SK-N-SH treated with all-trans-retinoic acid at 6 μM for 48 hours (cell line): ENCODE results near the gene ADPRHL1.
"Not testable (repeated sequence)": the region's sequence is repeated elsewhere in the genome, so short reads cannot be mapped to it uniquely, and the experiment has no call there.

Experiments
- ATAC-seq: fragments of 200-7000 bp; cut with Tn5 transposase; 3 replicates; pipeline ENCODE4 v1.9.1; 2020; ENCODE audit warnings: mild to moderate bottlenecking, moderate library complexity
- ARNTL ChIP-seq: fragments of 450-650 bp; formaldehyde crosslinking; IDR thresholded peaks from 2 replicates; pipeline ENCODE4 v1.5.0; 2020; ENCODE audit warnings: low read depth, mild to moderate bottlenecking, moderate library complexity, borderline replicate concordance
- BACH2 ChIP-seq: fragments of 250-450 bp; sonication (Bioruptor Pico); IDR thresholded peaks from 2 replicates; pipeline ENCODE4 v1.9.0; 2021; ENCODE audit warnings: mild to moderate bottlenecking, borderline replicate concordance
- CSDC2 ChIP-seq: fragments of 250-450 bp; sonication (Bioruptor Pico); IDR thresholded peaks from 2 replicates; pipeline ENCODE4 v1.5.0; 2020; ENCODE audit warnings: mild to moderate bottlenecking, moderate library complexity
- ESRRG ChIP-seq: fragments of 250-450 bp; sonication (Bioruptor Pico); IDR thresholded peaks from 2 replicates; pipeline ENCODE4 v1.6.1; 2021; ENCODE audit warnings: mild to moderate bottlenecking
- GLIS3 ChIP-seq: fragments of 250-450 bp; sonication (Bioruptor Pico); IDR thresholded peaks from 2 replicates; pipeline ENCODE4 v1.5.0; 2020; ENCODE audit warnings: mild to moderate bottlenecking, moderate library complexity
- ISL1 ChIP-seq: fragments of 250-450 bp; sonication (Bioruptor Pico); IDR thresholded peaks from 2 replicates; pipeline ENCODE4 v2.1.2; 2022; ENCODE audit warnings: mild to moderate bottlenecking, moderate library complexity
- RARB ChIP-seq: fragments of 250-450 bp; sonication (Bioruptor Pico); IDR thresholded peaks from 2 replicates; pipeline ENCODE4 v1.8.0; 2021; ENCODE audit warnings: mild to moderate bottlenecking, moderate library complexity
- SNAI2 ChIP-seq: fragments of 250-450 bp; sonication (Bioruptor Pico); IDR thresholded peaks from 2 replicates; pipeline ENCODE4 v1.5.0; 2020; ENCODE audit warnings: mild to moderate bottlenecking, moderate library complexity
- TCF4 ChIP-seq: fragments of 250-450 bp; sonication (Bioruptor Pico); IDR thresholded peaks from 2 replicates; pipeline ENCODE4 v1.8.0; 2021; ENCODE audit warnings: mild to moderate bottlenecking, moderate library complexity, borderline replicate concordance
- TOX ChIP-seq: fragments of 250-450 bp; sonication (Bioruptor Pico); IDR thresholded peaks from 2 replicates; pipeline ENCODE4 v1.8.0; 2021; ENCODE audit warnings: mild to moderate bottlenecking, moderate library complexity, borderline replicate concordance
- ZFP3 ChIP-seq: fragments of 250-450 bp; sonication (Bioruptor Pico); IDR thresholded peaks from 2 replicates; pipeline ENCODE4 v1.5.0; 2020; ENCODE audit warnings: mild to moderate bottlenecking, moderate library complexity
- ZNF565 ChIP-seq: fragments of 450-650 bp; formaldehyde crosslinking; conservative IDR thresholded peaks from 2 replicates; pipeline ENCODE4 v1.5.0; 2020; ENCODE audit warnings: low read depth, mild to moderate bottlenecking, moderate library complexity
- ZNF70 ChIP-seq: fragments of 450-650 bp; formaldehyde crosslinking; IDR thresholded peaks from 2 replicates; pipeline ENCODE4 v1.5.0; 2020; ENCODE audit warnings: mild to moderate bottlenecking, moderate library complexity
- ZNF8 ChIP-seq: fragments of 450-650 bp; formaldehyde crosslinking; IDR thresholded peaks from 2 replicates; pipeline ENCODE4 v1.5.0; 2020; ENCODE audit warnings: mild to moderate bottlenecking, moderate library complexity
- TF ChIP-seq, protein P1 (sequence below): fragments of 250-450 bp; sonication (Bioruptor Pico); IDR thresholded peaks from 2 replicates; pipeline ENCODE4 v1.8.0; 2020; ENCODE audit warnings: mild to moderate bottlenecking, moderate library complexity, borderline replicate concordance
- TF ChIP-seq, protein P2 (sequence below): fragments of 250-450 bp; sonication (Bioruptor Pico); IDR thresholded peaks from 2 replicates; pipeline ENCODE4 v1.5.1; 2021; ENCODE audit warnings: mild to moderate bottlenecking, moderate library complexity
- TF ChIP-seq, protein P3 (sequence below): fragments of 250-450 bp; sonication (Bioruptor Pico); IDR thresholded peaks from 2 replicates; pipeline ENCODE4 v1.5.0; 2020; ENCODE audit warnings: mild to moderate bottlenecking, moderate library complexity
- TF ChIP-seq, protein P4 (sequence below): fragments of 250-450 bp; sonication (Bioruptor Pico); IDR thresholded peaks from 2 replicates; pipeline ENCODE4 v1.8.0; 2021; ENCODE audit warnings: low read depth, mild to moderate bottlenecking, moderate library complexity, borderline replicate concordance

Gene ADPRHL1

DNA sequence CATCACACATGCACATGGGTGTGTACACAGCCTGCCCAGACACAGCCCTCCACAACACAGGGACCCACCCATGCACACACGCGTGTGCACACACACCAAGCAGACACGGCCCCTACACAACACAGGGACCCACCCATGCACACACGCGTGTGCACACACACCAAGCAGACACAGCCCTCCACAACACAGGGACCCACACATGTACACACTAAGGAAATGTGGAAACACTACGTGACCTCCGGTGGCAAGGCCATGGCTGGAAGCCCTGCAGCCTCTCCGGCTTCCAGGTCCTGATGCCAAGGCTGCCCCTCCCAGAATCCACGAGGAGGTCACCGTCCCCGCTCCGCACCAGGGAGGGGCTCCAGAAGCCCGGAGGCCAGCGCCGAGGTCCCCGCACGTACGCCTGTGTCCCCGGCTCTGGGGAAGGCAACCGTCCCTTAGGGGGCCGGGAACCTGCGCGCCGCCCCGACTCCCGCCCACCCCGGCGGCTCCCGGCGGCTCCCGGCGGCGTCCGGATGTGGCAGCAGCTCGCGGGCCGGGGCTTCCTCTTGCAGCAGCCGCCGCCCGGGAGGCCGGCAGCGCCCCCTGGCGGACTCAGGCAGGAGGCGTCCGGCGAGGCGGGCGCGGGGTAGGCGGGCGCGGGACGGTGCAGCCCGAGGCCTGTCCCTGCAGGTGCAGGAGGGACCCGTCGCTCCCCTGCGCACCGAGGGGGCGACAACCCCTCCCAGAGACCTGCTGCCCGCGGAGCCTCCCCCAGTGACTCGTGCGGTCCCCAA is 59.5 kb downstream of the ADPRHL1 start (continued):
- TF ChIP-seq, protein P1, sequence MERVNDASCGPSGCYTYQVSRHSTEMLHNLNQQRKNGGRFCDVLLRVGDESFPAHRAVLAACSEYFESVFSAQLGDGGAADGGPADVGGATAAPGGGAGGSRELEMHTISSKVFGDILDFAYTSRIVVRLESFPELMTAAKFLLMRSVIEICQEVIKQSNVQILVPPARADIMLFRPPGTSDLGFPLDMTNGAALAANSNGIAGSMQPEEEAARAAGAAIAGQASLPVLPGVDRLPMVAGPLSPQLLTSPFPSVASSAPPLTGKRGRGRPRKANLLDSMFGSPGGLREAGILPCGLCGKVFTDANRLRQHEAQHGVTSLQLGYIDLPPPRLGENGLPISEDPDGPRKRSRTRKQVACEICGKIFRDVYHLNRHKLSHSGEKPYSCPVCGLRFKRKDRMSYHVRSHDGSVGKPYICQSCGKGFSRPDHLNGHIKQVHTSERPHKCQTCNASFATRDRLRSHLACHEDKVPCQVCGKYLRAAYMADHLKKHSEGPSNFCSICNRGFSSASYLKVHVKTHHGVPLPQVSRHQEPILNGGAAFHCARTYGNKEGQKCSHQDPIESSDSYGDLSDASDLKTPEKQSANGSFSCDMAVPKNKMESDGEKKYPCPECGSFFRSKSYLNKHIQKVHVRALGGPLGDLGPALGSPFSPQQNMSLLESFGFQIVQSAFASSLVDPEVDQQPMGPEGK (CRISPR knock-in tag): no peak
- TF ChIP-seq ESRRG (CRISPR knock-in tag) (no peak), ZNF565 (CRISPR knock-in tag) (no peak), CSDC2 (CRISPR knock-in tag) (no peak), SNAI2 (CRISPR knock-in tag) (no peak)
- TF ChIP-seq, protein P2, sequence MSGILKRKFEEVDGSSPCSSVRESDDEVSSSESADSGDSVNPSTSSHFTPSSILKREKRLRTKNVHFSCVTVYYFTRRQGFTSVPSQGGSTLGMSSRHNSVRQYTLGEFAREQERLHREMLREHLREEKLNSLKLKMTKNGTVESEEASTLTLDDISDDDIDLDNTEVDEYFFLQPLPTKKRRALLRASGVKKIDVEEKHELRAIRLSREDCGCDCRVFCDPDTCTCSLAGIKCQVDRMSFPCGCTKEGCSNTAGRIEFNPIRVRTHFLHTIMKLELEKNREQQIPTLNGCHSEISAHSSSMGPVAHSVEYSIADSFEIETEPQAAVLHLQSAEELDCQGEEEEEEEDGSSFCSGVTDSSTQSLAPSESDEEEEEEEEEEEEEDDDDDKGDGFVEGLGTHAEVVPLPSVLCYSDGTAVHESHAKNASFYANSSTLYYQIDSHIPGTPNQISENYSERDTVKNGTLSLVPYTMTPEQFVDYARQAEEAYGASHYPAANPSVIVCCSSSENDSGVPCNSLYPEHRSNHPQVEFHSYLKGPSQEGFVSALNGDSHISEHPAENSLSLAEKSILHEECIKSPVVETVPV: no peak

DNA sequence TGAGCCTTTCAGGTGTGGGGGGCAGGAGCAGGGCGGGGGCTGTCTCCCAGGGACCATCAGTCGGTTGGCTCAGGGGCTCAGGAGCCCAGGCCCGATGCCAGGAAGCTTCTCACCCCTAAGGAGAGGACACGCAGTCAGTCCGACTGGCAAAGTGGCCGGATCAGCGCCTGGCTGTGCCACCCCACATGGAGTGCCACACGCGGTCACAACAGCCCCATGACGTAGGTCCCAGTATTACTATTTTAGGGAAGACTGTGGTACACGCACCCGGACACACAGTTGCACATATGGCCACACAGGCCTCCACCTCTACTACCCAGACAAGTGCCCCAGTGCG is 60.1 kb downstream of the ADPRHL1 start:
- no peak; the same call in 2 of the 3 replicates for ATAC-seq
- TF ChIP-seq ZFP3 (CRISPR knock-in tag): no peak
- no peak for TF ChIP-seq ZNF70 (CRISPR knock-in tag)
- no peak for TF ChIP-seq SNAI2 (CRISPR knock-in tag)
- TF ChIP-seq, all 23 proteins: peak for 0

DNA sequence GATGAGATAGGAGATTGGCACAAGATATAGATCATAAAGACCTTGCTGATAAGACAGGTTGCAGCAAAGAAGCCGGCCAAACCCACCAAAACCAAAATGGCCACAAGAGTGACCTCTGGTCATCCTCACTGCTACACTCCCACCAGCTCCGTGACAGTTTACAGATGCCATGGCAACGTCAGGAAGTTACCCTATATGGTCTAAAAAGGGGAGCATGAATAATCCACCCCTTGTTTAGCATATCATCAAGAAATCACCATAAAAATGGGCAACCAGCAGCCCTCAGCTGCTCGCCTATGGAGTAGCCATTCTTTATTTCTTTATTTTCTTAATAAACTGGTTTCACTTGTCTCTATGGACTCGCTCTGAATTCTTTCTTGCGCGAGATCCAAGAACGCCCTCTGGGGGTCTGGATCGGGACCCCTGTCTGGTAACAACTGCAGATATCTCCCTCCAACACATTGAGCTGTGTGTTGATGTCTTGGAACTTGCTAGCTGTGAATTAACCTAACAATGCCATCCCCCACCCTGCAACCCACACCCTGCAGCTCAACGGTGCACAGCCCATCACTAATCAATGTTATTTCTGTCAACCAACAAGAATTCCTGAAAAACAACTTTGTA is 62.3 kb downstream of the ADPRHL1 start:
- no peak for ATAC-seq
- TF ChIP-seq ZNF70 (CRISPR knock-in tag) (no peak), BACH2 (no peak), TOX (CRISPR knock-in tag) (no peak), ZNF8 (CRISPR knock-in tag) (no peak), CSDC2 (CRISPR knock-in tag) (no peak), RARB (CRISPR knock-in tag) (no peak), ARNTL (CRISPR knock-in tag) (no peak)
- TF ChIP-seq, protein P2: no peak
- TF ChIP-seq, protein P3, sequence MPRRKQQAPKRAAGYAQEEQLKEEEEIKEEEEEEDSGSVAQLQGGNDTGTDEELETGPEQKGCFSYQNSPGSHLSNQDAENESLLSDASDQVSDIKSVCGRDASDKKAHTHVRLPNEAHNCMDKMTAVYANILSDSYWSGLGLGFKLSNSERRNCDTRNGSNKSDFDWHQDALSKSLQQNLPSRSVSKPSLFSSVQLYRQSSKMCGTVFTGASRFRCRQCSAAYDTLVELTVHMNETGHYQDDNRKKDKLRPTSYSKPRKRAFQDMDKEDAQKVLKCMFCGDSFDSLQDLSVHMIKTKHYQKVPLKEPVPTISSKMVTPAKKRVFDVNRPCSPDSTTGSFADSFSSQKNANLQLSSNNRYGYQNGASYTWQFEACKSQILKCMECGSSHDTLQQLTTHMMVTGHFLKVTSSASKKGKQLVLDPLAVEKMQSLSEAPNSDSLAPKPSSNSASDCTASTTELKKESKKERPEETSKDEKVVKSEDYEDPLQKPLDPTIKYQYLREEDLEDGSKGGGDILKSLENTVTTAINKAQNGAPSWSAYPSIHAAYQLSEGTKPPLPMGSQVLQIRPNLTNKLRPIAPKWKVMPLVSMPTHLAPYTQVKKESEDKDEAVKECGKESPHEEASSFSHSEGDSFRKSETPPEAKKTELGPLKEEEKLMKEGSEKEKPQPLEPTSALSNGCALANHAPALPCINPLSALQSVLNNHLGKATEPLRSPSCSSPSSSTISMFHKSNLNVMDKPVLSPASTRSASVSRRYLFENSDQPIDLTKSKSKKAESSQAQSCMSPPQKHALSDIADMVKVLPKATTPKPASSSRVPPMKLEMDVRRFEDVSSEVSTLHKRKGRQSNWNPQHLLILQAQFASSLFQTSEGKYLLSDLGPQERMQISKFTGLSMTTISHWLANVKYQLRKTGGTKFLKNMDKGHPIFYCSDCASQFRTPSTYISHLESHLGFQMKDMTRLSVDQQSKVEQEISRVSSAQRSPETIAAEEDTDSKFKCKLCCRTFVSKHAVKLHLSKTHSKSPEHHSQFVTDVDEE (CRISPR knock-in tag): no peak
- TF ChIP-seq, protein P4, sequence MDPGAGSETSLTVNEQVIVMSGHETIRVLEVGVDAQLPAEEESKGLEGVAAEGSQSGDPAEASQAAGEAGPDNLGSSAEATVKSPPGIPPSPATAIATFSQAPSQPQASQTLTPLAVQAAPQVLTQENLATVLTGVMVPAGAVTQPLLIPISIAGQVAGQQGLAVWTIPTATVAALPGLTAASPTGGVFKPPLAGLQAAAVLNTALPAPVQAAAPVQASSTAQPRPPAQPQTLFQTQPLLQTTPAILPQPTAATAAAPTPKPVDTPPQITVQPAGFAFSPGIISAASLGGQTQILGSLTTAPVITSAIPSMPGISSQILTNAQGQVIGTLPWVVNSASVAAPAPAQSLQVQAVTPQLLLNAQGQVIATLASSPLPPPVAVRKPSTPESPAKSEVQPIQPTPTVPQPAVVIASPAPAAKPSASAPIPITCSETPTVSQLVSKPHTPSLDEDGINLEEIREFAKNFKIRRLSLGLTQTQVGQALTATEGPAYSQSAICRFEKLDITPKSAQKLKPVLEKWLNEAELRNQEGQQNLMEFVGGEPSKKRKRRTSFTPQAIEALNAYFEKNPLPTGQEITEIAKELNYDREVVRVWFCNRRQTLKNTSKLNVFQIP (CRISPR knock-in tag): no peak

DNA sequence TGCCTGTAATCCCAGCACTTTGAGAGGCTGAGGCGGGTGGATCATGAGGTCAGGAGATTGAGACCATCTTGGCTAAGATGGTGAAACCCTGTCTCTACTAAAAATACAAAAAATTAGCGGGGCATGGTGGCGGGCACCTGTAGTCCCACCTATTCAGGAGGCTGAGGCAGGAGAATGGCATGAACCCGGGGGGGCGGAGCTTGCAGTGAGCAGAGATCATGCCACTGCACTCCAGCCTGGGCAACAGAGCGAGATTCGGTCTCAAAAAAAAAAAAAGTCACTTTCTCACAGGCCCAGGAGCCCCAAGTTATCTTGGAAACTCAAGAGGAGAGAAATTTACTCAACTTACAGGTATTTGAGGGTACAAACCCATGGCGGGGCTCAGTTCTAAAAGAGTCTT is 63.7 kb downstream of the ADPRHL1 start:
- not testable (repeated sequence) for ATAC-seq

DNA sequence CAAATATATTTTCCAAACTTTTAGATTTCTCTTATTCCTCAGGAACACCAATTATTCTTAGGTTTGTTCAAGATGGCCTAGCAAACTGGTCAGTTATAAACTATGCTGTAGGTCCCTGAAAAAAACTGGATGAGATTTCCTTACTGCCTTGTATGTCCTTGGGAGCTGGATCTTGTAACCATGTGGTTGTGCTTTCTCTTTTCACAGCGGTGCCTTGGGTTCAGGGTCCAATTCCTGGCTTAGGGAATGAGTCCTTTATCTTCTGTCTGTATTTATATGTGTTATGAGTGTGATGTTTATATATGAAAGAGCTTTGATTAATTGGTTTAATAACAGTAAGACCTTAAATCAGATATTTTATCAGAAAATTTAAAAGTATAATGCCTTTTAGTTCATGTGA is 65.9 kb downstream of the ADPRHL1 start:
- TF ChIP-seq ZFP3 (CRISPR knock-in tag) (no peak), ZNF565 (CRISPR knock-in tag) (no peak), ARNTL (CRISPR knock-in tag) (no peak), RARB (CRISPR knock-in tag) (no peak), SNAI2 (CRISPR knock-in tag) (no peak), GLIS3 (CRISPR knock-in tag) (no peak), TCF4 (CRISPR knock-in tag) (no peak), CSDC2 (CRISPR knock-in tag) (no peak), ISL1 (CRISPR knock-in tag) (no peak)
- TF ChIP-seq, protein P1 (CRISPR knock-in tag): no peak
- no peak for ATAC-seq
